Right lobe of liver (tissue), 6 donors: Measurements from ENCODE around the gene NKIRAS2. TPM values are rescaled to one million over a fixed set of nuclear protein-coding genes. Genes with fewer than 3 reads are reported as not detected.

Experiments
- ATAC-seq, 4 donors: fragments of 200-7000 bp; cut with Tn5 transposase; one replicate each; pipeline ENCODE4 v1.9.1; 2020; ENCODE audit warnings: mild to moderate bottlenecking in 4 of 4, moderate library complexity in 4 of 4
- DNase-seq, 3 donors: peaks; one replicate each; pipeline ENCODE4 v3.0.0-alpha.2; 2020
- H3K27ac ChIP-seq, 3 donors: fragments of 200-600 bp; one replicate each; pipeline ENCODE4 v1.8.0; 2022
- H3K27me3 ChIP-seq, 2 donors: fragments of 200-600 bp; one replicate each; pipeline ENCODE4 v1.8.0; 2022
- H3K36me3 ChIP-seq, 4 donors: fragments of 200-600 bp; sonication (generic) in 1 of 4; one replicate each; pipeline versions ENCODE4 v1.5.1 to v1.8.0; 2017 to 2022; ENCODE audit warnings: control low read depth in 1 of 4
- H3K4me1 ChIP-seq, 4 donors: fragments of 200-600 bp; sonication (generic) in 1 of 4; one replicate each; pipeline versions ENCODE4 v1.5.1 to v1.8.0; 2017 to 2022; ENCODE audit warnings: control low read depth in 1 of 4
- H3K4me3 ChIP-seq, 3 donors: fragments of 200-600 bp; one replicate each; pipeline ENCODE4 v1.8.0; 2022
- H3K9me3 ChIP-seq, 4 donors: fragments of 200-600 bp; sonication (generic) in 1 of 4; one replicate each; pipeline versions ENCODE4 v1.5.1 to v1.8.0; 2017 to 2022; ENCODE audit warnings: control low read depth in 1 of 4
- POLR2A ChIP-seq: fragments of 450-650 bp; IDR thresholded peaks from one replicate; pipeline ENCODE4 v1.6.1; 2017; ENCODE audit warnings: antibody characterized with exemption, mild to moderate bottlenecking
- WGBS: methylation state at CpG from one replicate; pipeline ENCODE4 v1.1.6; 2018; ENCODE audit warnings: low coverage, low lambda C conversion rate; ENCODE audit not compliant: insufficient coverage; ENCODE audit errors: missing lambda C conversion rate; 5-methylcytosine and 5-hydroxymethylcytosine counted together
- intact Hi-C, 2 donors: fragments of 100-400 bp; cut with DNase I; formaldehyde crosslinking; loops; one replicate each; pipeline versions ENCODE4 v1.11.2 to v1.14.1; 2022
- total RNA-seq, 6 experiments: library from RNA; depleted of rRNA in 2 of 6; stranded (reverse); fragments of >200 nt in 2 of 6; fragmentation: NEBNext Ultra II Directional in 3 of 6; extraction: Animal tissue kit (Norgen Biotek cat#: 25700) in 3 of 6; gene quantifications; one replicate each; pipeline versions ENCODE4 v1.1.0 to v1.2.4, GENCODE V29; 2016 to 2023
- TF ChIP-seq, protein P1 (sequence below), 4 donors: fragments of 200-600 bp in 3 of 4; fragments of 450-650 bp in 1 of 4; IDR thresholded peaks; one replicate each; pipeline versions ENCODE4 v1.5.1 to v1.8.0; 2016 to 2022; ENCODE audit warnings: antibody characterized with exemption in 4 of 4, mild to moderate bottlenecking in 2 of 4
- donor health status: DM: no; HTN: yes; CAD: no.
- donor health status: DM: no; HTN: no; CAD: no.
- donor health status: DM: no; HTN: no; CAD: no.
- donor health status: DM: no; HTN: yes; CAD: no.
- donor health status: DM: no; HTN: yes; CAD: no.

The NKIRAS2 gene
- total RNA-seq, 6 experiments from 2014 or later: 11.1 to 27.0 (median 12.3) TPM

DNA sequence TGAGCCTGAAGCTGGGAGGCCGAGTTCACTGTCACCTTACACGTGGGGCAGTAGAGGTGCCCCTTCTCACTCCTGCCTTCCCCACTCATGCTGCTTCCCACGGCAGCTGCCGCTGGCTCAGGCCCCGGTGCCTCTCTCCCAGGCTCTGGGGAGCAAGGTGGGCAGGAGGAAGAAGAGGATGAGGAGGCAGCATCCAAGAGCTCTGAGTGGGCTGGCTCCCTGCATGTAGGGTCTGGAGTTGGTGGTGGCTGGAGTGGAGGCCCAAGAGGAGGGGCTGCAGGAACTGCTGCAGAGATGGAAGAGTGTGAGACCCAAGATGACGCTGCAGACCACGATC lies 8.9 kb downstream of the NKIRAS2 start:
- Histone ChIP-seq H3K27me3 (no peaks in the 10 kb centered on the region), H3K4me1 (peaks cover 3 to 23% (median 11%) of the 10 kb centered on the region in 4 donors), H3K4me3 (no peak overlapping the region), H3K9me3 (no peaks in the 10 kb centered on the region), H3K36me3 (no peaks in the 10 kb centered on the region), H3K27ac (no peak overlapping the region)
- no peak for TF ChIP-seq POLR2A
- TF ChIP-seq, protein P1, sequence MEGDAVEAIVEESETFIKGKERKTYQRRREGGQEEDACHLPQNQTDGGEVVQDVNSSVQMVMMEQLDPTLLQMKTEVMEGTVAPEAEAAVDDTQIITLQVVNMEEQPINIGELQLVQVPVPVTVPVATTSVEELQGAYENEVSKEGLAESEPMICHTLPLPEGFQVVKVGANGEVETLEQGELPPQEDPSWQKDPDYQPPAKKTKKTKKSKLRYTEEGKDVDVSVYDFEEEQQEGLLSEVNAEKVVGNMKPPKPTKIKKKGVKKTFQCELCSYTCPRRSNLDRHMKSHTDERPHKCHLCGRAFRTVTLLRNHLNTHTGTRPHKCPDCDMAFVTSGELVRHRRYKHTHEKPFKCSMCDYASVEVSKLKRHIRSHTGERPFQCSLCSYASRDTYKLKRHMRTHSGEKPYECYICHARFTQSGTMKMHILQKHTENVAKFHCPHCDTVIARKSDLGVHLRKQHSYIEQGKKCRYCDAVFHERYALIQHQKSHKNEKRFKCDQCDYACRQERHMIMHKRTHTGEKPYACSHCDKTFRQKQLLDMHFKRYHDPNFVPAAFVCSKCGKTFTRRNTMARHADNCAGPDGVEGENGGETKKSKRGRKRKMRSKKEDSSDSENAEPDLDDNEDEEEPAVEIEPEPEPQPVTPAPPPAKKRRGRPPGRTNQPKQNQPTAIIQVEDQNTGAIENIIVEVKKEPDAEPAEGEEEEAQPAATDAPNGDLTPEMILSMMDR (IDR thresholded peaks at IDR 0.05): no peak
- no CpG with 5 or more reads among the region's 7 CpGs for WGBS
- intact Hi-C loops: loop anchor here (5.0 to 10.0 kb wide), 2 partner anchors 64 to 89 kb away; partner anchors contain the start of gene CNP (in 2 of the 2)
- ATAC-seq (no peak), DNase-seq (no peak)

GRCh38 chr17:42031584-42031983 lies 11.7 kb downstream of the NKIRAS2 start:
- TF ChIP-seq POLR2A: no peak
- TF ChIP-seq, protein P1 (IDR thresholded peaks at IDR 0.05): no peak

GRCh38 chr17:42034059-42034458 lies 14.2 kb downstream of the NKIRAS2 start:
- TF ChIP-seq POLR2A: no peak
- ATAC-seq (no peak), DNase-seq (no peak)
- Histone ChIP-seq H3K36me3 (no peaks in the 10 kb centered on the region), H3K4me3 (no peak overlapping the region), H3K4me1 (peaks cover 0 to 7% (median 0%) of the 10 kb centered on the region in 4 donors), H3K27ac (no peak overlapping the region), H3K27me3 (no peaks in the 10 kb centered on the region), H3K9me3 (no peaks in the 10 kb centered on the region)
- 31% methylated on average over 3 of the region's 6 CpGs for WGBS
- intact Hi-C loops: no loop called here

More at GRCh38 chr17:42031584-42031983, 11.7 kb downstream of the NKIRAS2 start:
- H3K9me3 ChIP-seq: no peaks in the 10 kb centered on the region
- H3K4me1 ChIP-seq: peaks cover 0 to 7% (median 0%) of the 10 kb centered on the region in 4 donors
- no peaks in the 10 kb centered on the region for H3K36me3 ChIP-seq
- DNase-seq (no peak), ATAC-seq (peak; percentile 54 to 88 (median 64))
- intact Hi-C loops: no loop called here
- no peak overlapping the region for H3K4me3 ChIP-seq
- 40% methylated on average over 3 of the region's 6 CpGs for WGBS
- no peak overlapping the region for H3K27ac ChIP-seq
- no peaks in the 10 kb centered on the region for H3K27me3 ChIP-seq

GRCh38 chr17:42038221-42038973 lies 18.5 kb downstream of the NKIRAS2 start:
- H3K4me1 ChIP-seq: no peaks in the 10 kb centered on the region
- intact Hi-C loops: no loop called here
- TF ChIP-seq POLR2A: no peak
- TF ChIP-seq, protein P1 (IDR thresholded peaks at IDR 0.05): no peak
- WGBS: 75% methylated on average over 5 of the region's 5 CpGs
- H3K27ac ChIP-seq: no peak overlapping the region
- no peaks in the 10 kb centered on the region for H3K27me3 ChIP-seq
- no peaks in the 10 kb centered on the region for H3K9me3 ChIP-seq
- ATAC-seq (no peak), DNase-seq (no peak)
- no peak overlapping the region for H3K4me3 ChIP-seq
- no peaks in the 10 kb centered on the region for H3K36me3 ChIP-seq
